Upper lobe of left lung (tissue), 4 donors: ENCODE data around the gene CHST8.

Source experiments
- EP300 ChIP-seq, 4 donors: sonication (generic); formaldehyde crosslinking; IDR thresholded peaks; one replicate each; pipeline ENCODE4 v1.5.1; 2017; ENCODE audit warnings: antibody characterized with exemption in 4 of 4, control low read depth in 2 of 4
- TF ChIP-seq, protein P1 (sequence below), 6 experiments: fragments of 450-650 bp in 4 of 6; fragments of 200-600 bp in 2 of 6; sonication (generic) in 2 of 6; IDR thresholded peaks; one replicate each; pipeline ENCODE4 v1.5.1; 2016 to 2019; ENCODE audit warnings: antibody characterized with exemption in 6 of 6

DNA sequence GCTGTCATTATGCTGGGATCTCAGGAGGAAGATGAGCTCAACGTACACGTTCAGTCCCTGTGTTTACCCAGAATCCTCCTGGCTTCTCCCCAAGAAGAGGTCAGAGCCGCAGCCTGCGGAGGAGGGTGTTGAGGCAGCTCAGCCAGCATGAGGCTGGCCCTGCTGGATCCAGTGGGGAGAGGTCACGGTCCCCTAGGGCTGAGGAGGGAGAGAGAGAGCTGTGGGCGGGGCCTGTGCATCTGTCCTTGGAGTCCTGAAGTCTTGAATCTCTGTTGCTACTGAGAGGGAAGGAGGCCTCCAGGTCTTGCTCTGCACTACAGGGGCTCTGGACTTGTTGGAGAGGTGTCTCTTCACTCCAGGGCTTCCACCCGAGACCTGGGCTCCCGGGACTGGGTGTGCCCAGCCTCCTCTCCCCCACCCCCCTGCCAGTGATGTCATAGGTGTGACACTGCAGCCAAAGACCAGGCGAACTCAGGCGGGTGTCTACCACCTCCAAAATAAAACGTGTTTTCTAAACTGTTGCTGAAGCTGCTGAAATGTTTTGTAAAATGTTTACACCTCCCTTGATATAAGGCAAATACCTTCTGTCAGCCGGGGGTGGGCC is 97.0 kb downstream of the CHST8 start:
- TF ChIP-seq, protein P1, sequence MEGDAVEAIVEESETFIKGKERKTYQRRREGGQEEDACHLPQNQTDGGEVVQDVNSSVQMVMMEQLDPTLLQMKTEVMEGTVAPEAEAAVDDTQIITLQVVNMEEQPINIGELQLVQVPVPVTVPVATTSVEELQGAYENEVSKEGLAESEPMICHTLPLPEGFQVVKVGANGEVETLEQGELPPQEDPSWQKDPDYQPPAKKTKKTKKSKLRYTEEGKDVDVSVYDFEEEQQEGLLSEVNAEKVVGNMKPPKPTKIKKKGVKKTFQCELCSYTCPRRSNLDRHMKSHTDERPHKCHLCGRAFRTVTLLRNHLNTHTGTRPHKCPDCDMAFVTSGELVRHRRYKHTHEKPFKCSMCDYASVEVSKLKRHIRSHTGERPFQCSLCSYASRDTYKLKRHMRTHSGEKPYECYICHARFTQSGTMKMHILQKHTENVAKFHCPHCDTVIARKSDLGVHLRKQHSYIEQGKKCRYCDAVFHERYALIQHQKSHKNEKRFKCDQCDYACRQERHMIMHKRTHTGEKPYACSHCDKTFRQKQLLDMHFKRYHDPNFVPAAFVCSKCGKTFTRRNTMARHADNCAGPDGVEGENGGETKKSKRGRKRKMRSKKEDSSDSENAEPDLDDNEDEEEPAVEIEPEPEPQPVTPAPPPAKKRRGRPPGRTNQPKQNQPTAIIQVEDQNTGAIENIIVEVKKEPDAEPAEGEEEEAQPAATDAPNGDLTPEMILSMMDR (IDR thresholded peaks at IDR 0.05) = no peak
- TF ChIP-seq EP300 (IDR thresholded peaks at IDR 0.05) = no peak
